ENCODE measurements around the gene C8A. TPM values are rescaled to one million over a fixed set of nuclear protein-coding genes. Genes with fewer than 3 reads are reported as not detected.

C8A gene
- total and polyA plus RNA-seq, 2 of the 13 experiments (the other 11 are each of a cell fraction or from before 2014, with no cell fraction given): 10.5 to 15.0 TPM

DNA sequence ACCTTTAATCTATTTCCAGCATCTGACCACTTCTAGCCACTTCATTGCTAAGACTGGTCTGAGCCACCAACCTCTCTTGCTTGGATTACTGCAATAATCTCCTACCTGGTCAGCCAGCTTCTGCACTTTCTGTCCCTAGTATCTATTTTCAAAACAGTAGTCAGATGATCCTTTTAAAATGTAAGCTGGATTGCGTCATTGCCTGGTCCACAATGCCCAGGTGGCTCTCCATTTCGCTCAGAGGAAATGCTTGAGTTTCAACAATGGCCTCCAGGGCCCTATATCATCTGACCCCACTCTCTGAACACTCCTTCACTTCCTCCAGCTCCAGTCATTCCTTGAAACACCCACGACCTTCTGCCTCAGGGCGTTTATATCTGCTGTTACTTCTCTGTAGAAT is 37.7 kb upstream of the C8A start (continued):
- TF ChIP-seq HNRNPLL (IDR thresholded peaks at IDR 0.05; ENCODE audit: low read depth, low read length, poor library complexity, severe bottlenecking) (no peak), ZNF460 (CRISPR knock-in tag; IDR thresholded peaks at IDR 0.05; ENCODE audit: borderline replicate concordance) (no peak), DNMT1 (CRISPR knock-in tag; IDR thresholded peaks at IDR 0.05) (no peak), TP53 (CRISPR knock-in tag; conservative IDR thresholded peaks at IDR 0.05) (no peak), ZMYM3 (CRISPR knock-in tag; IDR thresholded peaks at IDR 0.05) (no peak), ZNF878 (CRISPR knock-in tag; IDR thresholded peaks at IDR 0.05) (no peak), IKZF1 (IDR thresholded peaks at IDR 0.05) (no peak), PHF20 (CRISPR knock-in tag; IDR thresholded peaks at IDR 0.05) (no peak), AHR (CRISPR knock-in tag; IDR thresholded peaks at IDR 0.05) (no peak), ZNF207 (IDR thresholded peaks at IDR 0.05; ENCODE audit: borderline replicate concordance) (no peak), ZNF841 (CRISPR knock-in tag; IDR thresholded peaks at IDR 0.05; ENCODE audit: borderline replicate concordance) (no peak), PCBP2 (optimal IDR thresholded peaks at IDR 0.05; ENCODE audit: low read depth, low read length, poor library complexity, severe bottlenecking) (no peak), TMF1 (CRISPR knock-in tag; IDR thresholded peaks at IDR 0.05; ENCODE audit: low read depth) (no peak), HNRNPUL1 (IDR thresholded peaks at IDR 0.05; ENCODE audit: low read depth, low read length) (no peak), ZNF10 (CRISPR knock-in tag; IDR thresholded peaks at IDR 0.05; ENCODE audit: borderline replicate concordance, low read depth) (no peak), IRX3 (CRISPR knock-in tag; IDR thresholded peaks at IDR 0.05; ENCODE audit: borderline replicate concordance, low read depth) (no peak)
- TF ChIP-seq, protein P1, sequence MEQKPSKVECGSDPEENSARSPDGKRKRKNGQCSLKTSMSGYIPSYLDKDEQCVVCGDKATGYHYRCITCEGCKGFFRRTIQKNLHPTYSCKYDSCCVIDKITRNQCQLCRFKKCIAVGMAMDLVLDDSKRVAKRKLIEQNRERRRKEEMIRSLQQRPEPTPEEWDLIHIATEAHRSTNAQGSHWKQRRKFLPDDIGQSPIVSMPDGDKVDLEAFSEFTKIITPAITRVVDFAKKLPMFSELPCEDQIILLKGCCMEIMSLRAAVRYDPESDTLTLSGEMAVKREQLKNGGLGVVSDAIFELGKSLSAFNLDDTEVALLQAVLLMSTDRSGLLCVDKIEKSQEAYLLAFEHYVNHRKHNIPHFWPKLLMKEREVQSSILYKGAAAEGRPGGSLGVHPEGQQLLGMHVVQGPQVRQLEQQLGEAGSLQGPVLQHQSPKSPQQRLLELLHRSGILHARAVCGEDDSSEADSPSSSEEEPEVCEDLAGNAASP (CRISPR knock-in tag; IDR thresholded peaks at IDR 0.05; ENCODE audit: borderline replicate concordance): no peak
- TF ChIP-seq, protein P2, sequence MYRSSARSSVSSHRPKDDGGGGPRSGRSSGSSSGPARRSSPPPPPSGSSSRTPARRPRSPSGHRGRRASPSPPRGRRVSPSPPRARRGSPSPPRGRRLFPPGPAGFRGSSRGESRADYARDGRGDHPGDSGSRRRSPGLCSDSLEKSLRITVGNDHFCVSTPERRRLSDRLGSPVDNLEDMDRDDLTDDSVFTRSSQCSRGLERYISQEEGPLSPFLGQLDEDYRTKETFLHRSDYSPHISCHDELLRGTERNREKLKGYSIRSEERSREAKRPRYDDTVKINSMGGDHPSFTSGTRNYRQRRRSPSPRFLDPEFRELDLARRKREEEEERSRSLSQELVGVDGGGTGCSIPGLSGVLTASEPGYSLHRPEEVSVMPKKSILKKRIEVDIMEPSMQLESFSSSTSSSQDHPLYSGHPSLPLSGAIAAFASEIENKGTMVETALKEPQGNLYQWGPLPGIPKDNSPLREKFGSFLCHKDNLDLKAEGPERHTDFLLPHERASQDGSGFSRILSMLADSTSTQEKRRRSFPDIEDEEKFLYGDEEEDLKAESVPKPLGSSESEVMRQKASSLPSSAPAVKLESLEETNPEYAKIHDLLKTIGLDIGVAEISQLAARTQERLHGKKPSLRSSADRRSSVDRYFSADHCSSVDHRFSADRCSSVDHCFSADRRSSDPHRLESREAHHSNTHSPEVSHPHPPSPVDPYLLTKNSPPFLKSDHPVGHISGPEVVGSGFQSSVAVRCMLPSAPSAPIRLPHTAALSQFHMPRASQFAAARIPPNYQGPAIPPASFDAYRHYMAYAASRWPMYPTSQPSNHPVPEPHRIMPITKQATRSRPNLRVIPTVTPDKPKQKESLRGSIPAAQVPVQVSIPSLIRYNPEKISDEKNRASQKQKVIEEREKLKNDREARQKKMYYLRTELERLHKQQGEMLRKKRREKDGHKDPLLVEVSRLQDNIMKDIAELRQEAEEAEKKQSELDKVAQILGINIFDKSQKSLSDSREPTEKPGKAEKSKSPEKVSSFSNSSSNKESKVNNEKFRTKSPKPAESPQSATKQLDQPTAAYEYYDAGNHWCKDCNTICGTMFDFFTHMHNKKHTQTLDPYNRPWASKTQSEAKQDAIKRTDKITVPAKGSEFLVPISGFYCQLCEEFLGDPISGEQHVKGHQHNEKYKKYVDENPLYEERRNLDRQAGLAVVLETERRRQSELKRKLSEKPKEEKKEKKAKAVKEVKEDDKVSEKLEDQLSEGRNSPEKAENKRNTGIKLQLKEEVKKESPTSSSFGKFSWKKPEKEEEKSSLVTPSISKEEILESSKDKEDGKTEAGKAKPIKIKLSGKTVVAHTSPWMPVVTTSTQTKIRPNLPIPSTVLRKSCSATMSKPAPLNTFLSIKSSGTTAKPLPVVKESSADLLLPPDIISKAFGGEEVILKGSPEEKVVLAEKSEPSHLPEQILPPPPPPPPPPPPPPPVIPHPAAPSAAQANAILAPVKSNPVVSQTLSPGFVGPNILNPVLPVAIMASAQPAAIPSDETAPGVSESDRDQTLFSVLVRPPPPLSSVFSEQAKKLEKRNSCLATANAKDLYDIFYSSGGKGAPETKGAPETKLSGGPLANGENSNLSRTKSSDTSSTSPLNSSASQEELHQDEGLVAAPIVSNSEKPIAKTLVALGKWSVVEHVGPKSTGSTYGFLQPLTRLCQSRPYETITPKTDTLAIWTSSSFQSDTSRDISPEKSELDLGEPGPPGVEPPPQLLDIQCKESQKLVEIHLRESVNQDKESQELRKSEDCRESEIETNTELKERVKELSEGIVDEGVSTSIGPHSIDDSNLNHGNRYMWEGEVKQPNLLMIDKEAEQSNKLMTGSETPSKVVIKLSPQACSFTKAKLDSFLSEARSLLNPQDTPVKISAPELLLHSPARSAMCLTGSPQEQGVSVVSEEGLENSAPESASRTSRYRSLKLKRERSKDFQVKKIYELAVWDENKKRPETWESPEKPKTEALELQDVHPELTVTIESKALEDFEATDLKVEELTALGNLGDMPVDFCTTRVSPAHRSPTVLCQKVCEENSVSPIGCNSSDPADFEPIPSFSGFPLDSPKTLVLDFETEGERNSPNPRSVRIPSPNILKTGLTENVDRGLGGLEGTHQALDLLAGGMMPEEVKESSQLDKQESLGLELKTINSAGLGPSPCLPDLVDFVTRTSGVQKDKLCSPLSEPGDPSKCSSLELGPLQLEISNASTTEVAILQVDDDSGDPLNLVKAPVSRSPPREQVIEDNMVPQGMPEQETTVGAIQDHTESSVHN (CRISPR knock-in tag; IDR thresholded peaks at IDR 0.05): no peak
- TF ChIP-seq, protein P3, sequence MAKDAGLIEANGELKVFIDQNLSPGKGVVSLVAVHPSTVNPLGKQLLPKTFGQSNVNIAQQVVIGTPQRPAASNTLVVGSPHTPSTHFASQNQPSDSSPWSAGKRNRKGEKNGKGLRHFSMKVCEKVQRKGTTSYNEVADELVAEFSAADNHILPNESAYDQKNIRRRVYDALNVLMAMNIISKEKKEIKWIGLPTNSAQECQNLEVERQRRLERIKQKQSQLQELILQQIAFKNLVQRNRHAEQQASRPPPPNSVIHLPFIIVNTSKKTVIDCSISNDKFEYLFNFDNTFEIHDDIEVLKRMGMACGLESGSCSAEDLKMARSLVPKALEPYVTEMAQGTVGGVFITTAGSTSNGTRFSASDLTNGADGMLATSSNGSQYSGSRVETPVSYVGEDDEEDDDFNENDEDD (CRISPR knock-in tag; IDR thresholded peaks at IDR 0.05; ENCODE audit: borderline replicate concordance): no peak
- TF ChIP-seq, protein P4, sequence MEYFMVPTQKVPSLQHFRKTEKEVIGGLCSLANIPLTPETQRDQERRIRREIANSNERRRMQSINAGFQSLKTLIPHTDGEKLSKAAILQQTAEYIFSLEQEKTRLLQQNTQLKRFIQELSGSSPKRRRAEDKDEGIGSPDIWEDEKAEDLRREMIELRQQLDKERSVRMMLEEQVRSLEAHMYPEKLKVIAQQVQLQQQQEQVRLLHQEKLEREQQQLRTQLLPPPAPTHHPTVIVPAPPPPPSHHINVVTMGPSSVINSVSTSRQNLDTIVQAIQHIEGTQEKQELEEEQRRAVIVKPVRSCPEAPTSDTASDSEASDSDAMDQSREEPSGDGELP (IDR thresholded peaks at IDR 0.05; ENCODE audit: borderline replicate concordance, low read depth): peak; percentile 55; the same call in 1 of the 2 replicates

All from HepG2 (cell line).